GM12864 (cell line): ENCODE measurements around the gene TEAD2.
"Not testable (repeated sequence)": the region's sequence is repeated elsewhere in the genome, so short reads cannot be mapped to it uniquely, and the experiment has no call there.

Experiments used
- DNase-seq: peaks from one replicate; pipeline ENCODE4 v3.0.0-alpha.2; 2011; ENCODE audit warnings: low read depth
- H3K4me3 ChIP-seq: 2 replicates; pipeline ENCODE4 v1.5.1; 2011; ENCODE audit warnings: mild to moderate bottlenecking, low read depth, low read length, control low read depth
- TF ChIP-seq, protein P1 (sequence below): IDR thresholded peaks from 2 replicates; pipeline ENCODE4 v1.5.1; 2011; ENCODE audit warnings: low read depth, mild to moderate bottlenecking, moderate library complexity, low read length, control low read depth, inconsistent platforms; ENCODE audit errors: missing control alignments

The TEAD2 gene

GRCh38 chr19:49336482-49337266 lies 25.5 kb downstream of the TEAD2 start:
- DNase-seq, result no peak
- peak overlapping the region; percentile 55 for H3K4me3 ChIP-seq
- TF ChIP-seq, protein P1, sequence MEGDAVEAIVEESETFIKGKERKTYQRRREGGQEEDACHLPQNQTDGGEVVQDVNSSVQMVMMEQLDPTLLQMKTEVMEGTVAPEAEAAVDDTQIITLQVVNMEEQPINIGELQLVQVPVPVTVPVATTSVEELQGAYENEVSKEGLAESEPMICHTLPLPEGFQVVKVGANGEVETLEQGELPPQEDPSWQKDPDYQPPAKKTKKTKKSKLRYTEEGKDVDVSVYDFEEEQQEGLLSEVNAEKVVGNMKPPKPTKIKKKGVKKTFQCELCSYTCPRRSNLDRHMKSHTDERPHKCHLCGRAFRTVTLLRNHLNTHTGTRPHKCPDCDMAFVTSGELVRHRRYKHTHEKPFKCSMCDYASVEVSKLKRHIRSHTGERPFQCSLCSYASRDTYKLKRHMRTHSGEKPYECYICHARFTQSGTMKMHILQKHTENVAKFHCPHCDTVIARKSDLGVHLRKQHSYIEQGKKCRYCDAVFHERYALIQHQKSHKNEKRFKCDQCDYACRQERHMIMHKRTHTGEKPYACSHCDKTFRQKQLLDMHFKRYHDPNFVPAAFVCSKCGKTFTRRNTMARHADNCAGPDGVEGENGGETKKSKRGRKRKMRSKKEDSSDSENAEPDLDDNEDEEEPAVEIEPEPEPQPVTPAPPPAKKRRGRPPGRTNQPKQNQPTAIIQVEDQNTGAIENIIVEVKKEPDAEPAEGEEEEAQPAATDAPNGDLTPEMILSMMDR, result no peak

DNA sequence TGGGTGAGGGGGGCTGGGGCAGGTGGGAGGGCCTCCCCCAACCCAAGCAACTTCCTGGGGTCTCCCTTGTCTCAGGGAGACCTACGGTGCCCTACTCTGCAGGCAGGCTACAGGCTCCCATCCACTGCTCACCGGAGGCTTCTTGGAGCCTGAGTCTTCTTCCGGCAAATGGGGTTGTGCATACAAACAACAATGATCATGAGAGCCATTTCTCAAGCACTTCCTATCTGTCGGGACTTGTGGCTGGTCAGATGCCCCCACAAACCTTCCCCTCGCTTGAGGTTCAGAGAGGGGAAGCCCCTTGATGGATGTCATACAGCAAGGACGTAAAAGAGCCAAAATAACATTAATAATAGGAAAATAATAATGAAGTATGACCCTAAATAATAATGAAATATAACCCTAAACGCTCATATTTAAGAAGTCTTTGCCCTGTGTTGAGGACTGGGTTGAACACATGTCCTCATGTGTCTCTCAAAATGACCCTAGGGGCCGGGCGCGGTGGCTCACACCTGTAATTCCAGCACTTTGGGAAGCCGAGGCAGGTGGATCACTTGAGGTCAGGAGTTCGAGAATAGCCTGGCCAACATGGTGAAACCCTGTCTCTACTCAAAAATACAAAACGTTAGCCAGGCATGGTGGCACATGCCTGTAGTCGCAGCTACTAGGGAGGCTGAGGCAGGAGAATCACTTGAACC lies 26.3 kb downstream of the TEAD2 start:
- peak overlapping the region; percentile 55 for H3K4me3 ChIP-seq
- TF ChIP-seq, protein P1, result no peak
- no peak for DNase-seq

DNA sequence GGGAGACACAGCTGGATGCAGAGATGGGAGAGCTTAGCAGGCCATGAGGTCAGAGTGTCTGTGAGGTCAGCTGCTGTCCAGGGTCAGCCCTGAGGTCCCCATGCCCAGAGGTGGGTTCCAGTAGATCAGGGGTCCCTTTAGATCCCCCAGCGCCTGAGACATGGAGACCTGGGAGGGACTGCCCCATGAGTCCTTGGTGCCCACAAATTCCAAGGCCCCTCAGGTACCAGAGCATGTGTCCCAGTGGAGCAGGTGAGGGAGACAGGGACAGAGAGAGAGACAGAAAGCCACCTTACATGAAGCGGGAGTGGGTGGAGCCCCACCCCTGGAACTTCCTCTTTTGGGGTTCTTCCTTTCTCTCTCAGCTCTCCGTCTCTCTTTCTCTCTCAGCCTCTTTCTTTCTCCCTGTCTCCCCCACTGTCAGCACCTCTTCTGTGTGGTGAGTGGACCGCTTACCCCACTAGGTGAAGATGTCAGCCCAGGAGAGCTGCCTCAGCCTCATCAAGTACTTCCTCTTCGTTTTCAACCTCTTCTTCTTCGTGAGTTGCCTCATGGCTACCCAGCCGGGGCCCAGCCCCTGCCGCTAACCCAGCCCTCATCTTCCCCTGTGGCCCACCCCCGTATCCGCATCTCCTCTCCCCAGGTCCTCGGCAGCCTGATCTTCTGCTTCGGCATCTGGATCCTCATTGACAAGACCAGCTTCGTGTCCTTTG lies 27.0 kb downstream of the TEAD2 start, which contains the start of gene CD37:
CD37 (plus strand) TSS at position 336 of the 713 bp plus-strand sequence; CDS start at position 471, 135 bp downstream.
- peak within 1 kb of the TSS; percentile 55 for H3K4me3 ChIP-seq
- TF ChIP-seq, protein P1, result no peak
- DNase-seq, result no peak

DNA sequence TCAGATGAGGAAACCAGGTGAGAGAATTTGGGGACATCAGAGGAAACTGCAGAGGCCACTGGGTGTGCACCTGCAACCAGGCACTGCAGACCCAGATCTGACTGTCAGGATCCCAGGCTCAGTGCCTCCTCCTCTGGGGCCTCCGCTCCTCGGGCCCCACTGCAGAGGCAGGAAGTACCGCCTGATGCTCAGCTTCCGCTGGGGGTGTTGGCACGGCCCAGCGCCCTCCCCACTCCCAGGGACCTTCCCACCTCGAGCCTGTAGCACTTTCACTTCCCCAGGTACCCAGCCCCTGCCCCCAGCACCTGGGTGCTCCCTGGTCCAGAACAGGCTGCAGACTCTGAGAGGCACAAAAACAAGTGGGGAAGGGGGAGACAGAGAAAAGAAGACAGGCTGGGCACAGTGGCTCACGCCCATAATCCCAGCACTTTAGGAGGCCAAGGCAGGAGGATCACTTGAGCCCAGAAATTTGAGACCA lies 28.4 kb downstream of the TEAD2 start:
- TF ChIP-seq, protein P1, result no peak
- H3K4me3 ChIP-seq, result peak overlapping the region; percentile 13; the same call in 1 of the 2 replicates
- peak; percentile 75 for DNase-seq

GRCh38 chr19:49333418-49333805 lies 28.8 kb downstream of the TEAD2 start:
- no peak for DNase-seq
- TF ChIP-seq, protein P1, result no peak
- peak overlapping the region; percentile 13; the same call in 1 of the 2 replicates for H3K4me3 ChIP-seq

GRCh38 chr19:49332691-49333417 lies 29.4 kb downstream of the TEAD2 start:
- H3K4me3 ChIP-seq, DNase-seq: not testable (repeated sequence)

DNA sequence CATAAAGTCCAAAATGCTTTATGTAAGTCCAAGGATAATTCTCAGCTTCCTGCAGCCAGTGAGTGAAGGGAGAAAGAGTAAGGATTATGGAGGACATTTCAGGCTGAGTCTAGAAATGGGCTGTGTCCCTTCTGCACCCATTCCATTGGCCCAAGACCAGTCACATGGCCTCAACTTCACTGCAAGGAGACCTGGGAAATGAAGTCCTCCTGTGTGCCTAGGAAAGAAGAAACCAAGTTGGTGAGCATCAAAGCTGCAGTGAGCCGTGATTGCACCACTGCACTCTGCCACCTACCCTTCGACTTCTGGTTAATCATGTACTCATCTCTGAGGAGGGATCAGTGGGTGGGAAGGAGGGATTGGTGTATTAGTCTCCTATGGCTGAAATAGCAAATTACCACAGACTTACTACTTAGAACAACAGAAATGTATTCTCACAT lies 30.6 kb downstream of the TEAD2 start:
- TF ChIP-seq, protein P1, result no peak
- H3K4me3 ChIP-seq, result no peak overlapping the region; the same call in 1 of the 2 replicates
- DNase-seq, result peak; percentile 76

GRCh38 chr19:49331187-49331586 lies 31.0 kb downstream of the TEAD2 start:
- peak overlapping the region; percentile 15; the same call in 1 of the 2 replicates for H3K4me3 ChIP-seq
- not testable (repeated sequence) for DNase-seq
